Measurements from ENCODE around the gene SPATA31A6. TPM values are rescaled to one million over a fixed set of nuclear protein-coding genes. Genes with fewer than 3 reads are reported as not detected.

SPATA31A6 gene
- not detected in 2 replicates for total RNA-seq

GRCh38 chr9:42183359-42183758, at the start of gene SPATA31A6:
Gene SPATA31A6 (plus strand): TSS chr9:42183659. CDS start chr9:42183688, 29 bp downstream.

Other genes with a start within 250 kb of the SPATA31A6 start
- 1.2 and 7.1 TPM in 2 replicates for gene CNTNAP3B, start 54.2 kb upstream of the SPATA31A6 start, total RNA-seq

All from smooth muscle cell of trachea (primary cell).